A673 (cell line): Measurements from ENCODE around the gene SF3A1. TPM values are rescaled to one million over a fixed set of nuclear protein-coding genes. Genes with fewer than 3 reads are reported as not detected.

ENCODE experiments used
- BruUV-seq: library from RNA; stranded (reverse); fragments of 400-500 nt; replicated peaks from 2 replicates; lab custom pipeline; 2021; lab: Mats Ljungman, UMichigan
- CTCF ChIA-PET: fragments of 300-600 bp; sonication (Branson Sonifier 250); formaldehyde crosslinking; loops from one replicate; lab custom pipeline; 2022; ENCODE audit warnings: antibody characterized with exemption; lab: Charles Lee
- POLR2A ChIA-PET: fragments of 300-600 bp; sonication (Branson Sonifier 250); formaldehyde crosslinking; loops from one replicate; lab custom pipeline; 2022; ENCODE audit warnings: antibody characterized with exemption; ENCODE audit not compliant: low non-redundant PET; lab: Charles Lee
- DNase-seq: peaks from one replicate; pipeline ENCODE4 v3.0.0-alpha.2; 2015; ENCODE audit warnings: low spot score
- H3K27ac ChIP-seq: fragments of 200-600 bp; sonication (generic); 2 replicates; pipeline ENCODE4 v1.5.1; 2016; ENCODE audit warnings: mixed run types, low read depth, mild to moderate bottlenecking, mixed read lengths, antibody characterized with exemption, low read length; ENCODE audit not compliant: poor library complexity, severe bottlenecking
- H3K27me3 ChIP-seq: fragments of 200-600 bp; sonication (generic); replicated peaks from 2 replicates; pipeline ENCODE4 v1.6.1; 2017; ENCODE audit warnings: mixed run types, low read depth, mild to moderate bottlenecking, mixed read lengths, antibody characterized with exemption, low read length; ENCODE audit not compliant: insufficient read depth, poor library complexity
- H3K36me3 ChIP-seq: fragments of 200-600 bp; sonication (generic); 2 replicates; pipeline ENCODE4 v1.6.1; 2016; ENCODE audit warnings: mixed run types, mild to moderate bottlenecking, mixed read lengths, antibody characterized with exemption, low read length; ENCODE audit not compliant: insufficient read depth, poor library complexity, severe bottlenecking
- H3K4me1 ChIP-seq: fragments of 200-600 bp; sonication (generic); 2 replicates; pipeline ENCODE4 v1.6.1; 2017; ENCODE audit warnings: mixed run types, mild to moderate bottlenecking, mixed read lengths, antibody characterized with exemption, low read length; ENCODE audit not compliant: insufficient read depth, poor library complexity, severe bottlenecking
- H3K4me3 ChIP-seq: fragments of 200-600 bp; sonication (generic); 2 replicates; pipeline ENCODE4 v1.5.1; 2016; ENCODE audit warnings: low read depth, mixed run types, mild to moderate bottlenecking, mixed read lengths, low read length; ENCODE audit not compliant: poor library complexity, severe bottlenecking
- H3K9me3 ChIP-seq: fragments of 200-600 bp; sonication (generic); 2 replicates; pipeline ENCODE4 v1.6.1; 2016; ENCODE audit warnings: mixed run types, low read depth, mild to moderate bottlenecking, mixed read lengths, antibody characterized with exemption, low read length; ENCODE audit not compliant: poor library complexity, severe bottlenecking
- EZH2 ChIP-seq: fragments of 200-600 bp; sonication (generic); IDR thresholded peaks from 2 replicates; pipeline ENCODE4 v1.6.1; 2017; ENCODE audit warnings: borderline replicate concordance, low read depth, mild to moderate bottlenecking, mixed read lengths, antibody characterized with exemption, low read length; ENCODE audit not compliant: poor library complexity, severe bottlenecking
- intact Hi-C: fragments of 100-400 bp; cut with micrococcal nuclease; formaldehyde crosslinking; loops from one replicate; pipeline ENCODE4 v1.10.0; 2022; ENCODE audit not compliant: unreplicated experiment
- total RNA-seq: library from RNA; stranded (reverse); gene quantifications from 2 replicates; pipeline ENCODE4 v1.2.3, GENCODE V29; 2021
- TF ChIP-seq, protein P1 (sequence below): fragments of 300-800, 200-600 bp; sonication (generic); conservative IDR thresholded peaks from 2 replicates; pipeline ENCODE4 v1.5.1; 2017; ENCODE audit warnings: low read depth, mild to moderate bottlenecking, antibody characterized with exemption, low read length, moderate library complexity, mixed read lengths

The SF3A1 gene
- total RNA-seq, 1 experiment from 2014 or later = 366 TPM

DNA sequence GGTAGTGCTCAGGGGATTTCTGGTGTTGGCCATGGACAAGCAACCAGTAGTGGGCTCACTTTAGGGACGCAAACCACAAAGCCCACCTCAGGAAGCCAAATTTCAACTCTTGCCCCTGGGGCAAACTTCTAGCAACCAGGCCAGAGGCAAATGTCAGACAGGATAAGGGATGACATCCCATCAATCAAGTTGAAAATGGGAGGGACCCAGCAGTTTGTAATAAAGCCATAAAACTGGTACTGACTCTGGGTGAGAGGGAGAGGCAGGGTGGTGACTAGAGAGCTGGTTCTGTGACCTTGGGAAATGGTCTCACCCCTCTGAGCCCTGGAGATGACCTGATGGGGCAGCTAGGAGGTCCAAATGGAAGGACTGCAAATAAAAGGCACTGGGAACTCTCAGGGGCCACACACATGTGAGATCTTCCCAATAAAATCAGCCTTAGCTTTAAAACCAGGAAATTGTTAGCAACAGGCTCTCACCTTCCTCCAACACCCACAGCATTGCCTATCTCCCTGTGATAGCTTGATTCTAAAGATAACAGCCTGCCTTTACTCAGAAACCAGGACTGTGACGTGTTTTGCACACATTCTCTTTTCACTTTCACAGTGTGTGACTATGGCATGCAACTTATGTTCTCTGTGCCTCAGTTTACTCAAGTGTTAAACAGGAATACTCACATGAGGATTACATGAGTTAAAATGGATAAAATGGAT lies 23.5 kb downstream of the SF3A1 start:
- ChIA-PET POLR2A (no interaction called here), CTCF (no interaction called here)
- H3K36me3 ChIP-seq = peaks cover 63% of the 10 kb centered on the region

DNA sequence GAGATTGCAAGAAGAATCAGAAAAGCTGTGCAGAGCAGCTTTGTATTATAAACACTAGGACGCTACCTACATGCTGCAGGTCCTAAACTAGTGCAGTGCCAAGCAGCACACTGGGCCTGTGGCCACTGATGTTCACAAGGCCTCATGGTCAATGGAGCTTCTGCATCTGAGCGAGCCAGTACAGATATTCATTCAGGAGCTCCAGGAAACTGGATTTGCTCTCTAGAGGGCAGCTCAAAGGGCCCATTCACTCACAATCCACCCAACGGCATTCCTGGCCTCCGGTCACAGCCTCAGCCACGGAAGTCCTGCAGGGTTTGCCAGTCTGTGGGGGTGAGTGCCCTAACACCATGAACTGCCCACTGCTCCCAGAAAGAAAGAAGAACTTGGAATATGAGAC lies 24.1 kb downstream of the SF3A1 start:
- intact Hi-C loops = no loop called here

More for the DNA sequence above, 23.5 kb downstream of the SF3A1 start:
- BruUV-seq = no TSS peak
- intact Hi-C loops = no loop called here
- Histone ChIP-seq H3K27ac (no peak overlapping the region), H3K27me3 (no peaks in the 10 kb centered on the region), H3K4me1 (no peaks in the 10 kb centered on the region), H3K9me3 (no peaks in the 10 kb centered on the region), H3K4me3 (no peak overlapping the region)
- no peak for TF ChIP-seq EZH2
- TF ChIP-seq, protein P1, sequence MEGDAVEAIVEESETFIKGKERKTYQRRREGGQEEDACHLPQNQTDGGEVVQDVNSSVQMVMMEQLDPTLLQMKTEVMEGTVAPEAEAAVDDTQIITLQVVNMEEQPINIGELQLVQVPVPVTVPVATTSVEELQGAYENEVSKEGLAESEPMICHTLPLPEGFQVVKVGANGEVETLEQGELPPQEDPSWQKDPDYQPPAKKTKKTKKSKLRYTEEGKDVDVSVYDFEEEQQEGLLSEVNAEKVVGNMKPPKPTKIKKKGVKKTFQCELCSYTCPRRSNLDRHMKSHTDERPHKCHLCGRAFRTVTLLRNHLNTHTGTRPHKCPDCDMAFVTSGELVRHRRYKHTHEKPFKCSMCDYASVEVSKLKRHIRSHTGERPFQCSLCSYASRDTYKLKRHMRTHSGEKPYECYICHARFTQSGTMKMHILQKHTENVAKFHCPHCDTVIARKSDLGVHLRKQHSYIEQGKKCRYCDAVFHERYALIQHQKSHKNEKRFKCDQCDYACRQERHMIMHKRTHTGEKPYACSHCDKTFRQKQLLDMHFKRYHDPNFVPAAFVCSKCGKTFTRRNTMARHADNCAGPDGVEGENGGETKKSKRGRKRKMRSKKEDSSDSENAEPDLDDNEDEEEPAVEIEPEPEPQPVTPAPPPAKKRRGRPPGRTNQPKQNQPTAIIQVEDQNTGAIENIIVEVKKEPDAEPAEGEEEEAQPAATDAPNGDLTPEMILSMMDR = no peak
- DNase-seq = no peak

DNA sequence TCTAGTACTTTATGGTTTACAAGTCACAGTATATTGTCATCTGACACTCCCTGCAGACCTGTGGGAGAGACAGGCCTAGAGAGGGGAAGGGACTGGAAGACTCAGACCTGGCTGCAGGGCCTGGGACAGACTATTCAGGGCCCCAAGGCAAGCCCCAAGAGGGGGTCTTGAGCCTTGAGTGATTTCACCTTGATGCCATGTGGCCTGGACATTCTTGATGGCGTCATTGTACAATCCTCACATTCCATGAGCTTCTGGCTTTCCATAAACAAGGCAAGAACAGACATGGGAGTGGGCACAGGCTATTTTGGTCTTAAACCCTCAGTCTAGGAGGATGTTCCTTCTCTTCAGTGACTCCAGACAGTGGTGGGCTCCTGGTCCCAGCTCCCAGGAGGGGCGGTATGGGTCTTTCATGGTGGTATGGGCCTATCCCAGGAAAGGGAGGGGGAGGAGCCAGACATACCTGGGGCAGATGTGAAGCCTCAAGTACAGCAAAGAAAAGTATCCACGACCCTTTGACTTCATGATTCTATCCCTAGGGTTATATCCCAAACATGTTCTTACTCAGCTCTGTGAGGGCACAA lies 28.1 kb downstream of the SF3A1 start:
- intact Hi-C loops = no loop called here
- H3K4me1 ChIP-seq = peaks cover 23% of the 10 kb centered on the region
- H3K4me3 ChIP-seq = no peak overlapping the region
- no peaks in the 10 kb centered on the region for H3K9me3 ChIP-seq
- ChIA-PET POLR2A (no interaction called here), CTCF (no interaction called here)
- no peaks in the 10 kb centered on the region for H3K27me3 ChIP-seq
- no peak for DNase-seq
- peaks cover 20% of the 10 kb centered on the region for H3K36me3 ChIP-seq
- no TSS peak for BruUV-seq
- H3K27ac ChIP-seq = no peak overlapping the region
- TF ChIP-seq, protein P1 = no peak
- no peak for TF ChIP-seq EZH2

More for the DNA sequence above, 24.1 kb downstream of the SF3A1 start:
- no peak overlapping the region for H3K4me3 ChIP-seq
- BruUV-seq = no TSS peak
- TF ChIP-seq, protein P1 = no peak
- TF ChIP-seq EZH2 = no peak
- no peak overlapping the region for H3K27ac ChIP-seq
- no peaks in the 10 kb centered on the region for H3K9me3 ChIP-seq
- peaks cover 2% of the 10 kb centered on the region for H3K4me1 ChIP-seq
- POLR2A ChIA-PET = no interaction called here
- no peak for DNase-seq
- no peaks in the 10 kb centered on the region for H3K27me3 ChIP-seq
- CTCF ChIA-PET = no interaction called here
- H3K36me3 ChIP-seq = peaks cover 59% of the 10 kb centered on the region
